Uterus (tissue), 4 donors: ENCODE results near the gene RGP1. TPM values are rescaled to one million over a fixed set of nuclear protein-coding genes. Genes with fewer than 3 reads are reported as not detected.

Source experiments
- DNase-seq, 2 donors: peaks; one replicate each; pipeline ENCODE4 v3.0.0-alpha.2; 2019 to 2020
- H3K27ac ChIP-seq, 2 donors: fragments of 200-600 bp; sonication (generic); 1 replicate in 1 of 2; 2 replicates in 1 of 2; pipeline ENCODE4 v1.5.1; 2016 to 2018
- H3K27me3 ChIP-seq, 2 donors: fragments of 200-600 bp; sonication (generic); one replicate each; pipeline ENCODE4 v1.5.1; 2018 to 2019; ENCODE audit warnings: control low read depth in 1 of 2
- H3K36me3 ChIP-seq, 2 donors: fragments of 200-600 bp; sonication (generic); one replicate each; pipeline ENCODE4 v1.5.1; 2019; ENCODE audit warnings: control low read depth in 1 of 2
- H3K4me1 ChIP-seq, 2 donors: fragments of 200-600 bp; sonication (generic); one replicate each; pipeline ENCODE4 v1.5.1; 2018 to 2019; ENCODE audit warnings: control low read depth in 1 of 2
- H3K4me3 ChIP-seq, 2 donors: fragments of 200-600 bp; sonication (generic); 1 replicate in 1 of 2; 2 replicates in 1 of 2; pipeline ENCODE4 v1.5.1; 2018 to 2019; ENCODE audit warnings: mild to moderate bottlenecking in 1 of 2
- H3K9me3 ChIP-seq, 2 donors: fragments of 200-600 bp; sonication (generic); one replicate each; pipeline ENCODE4 v1.5.1; 2019; ENCODE audit warnings: control low read depth in 1 of 2
- POLR2A ChIP-seq, 2 donors: fragments of 450-650 bp; IDR thresholded peaks; one replicate each; pipeline ENCODE4 v1.6.1; 2016; ENCODE audit warnings: antibody characterized with exemption in 2 of 2, mild to moderate bottlenecking in 1 of 2, moderate library complexity in 1 of 2
- intact Hi-C: fragments of 100-400 bp; cut with DNase I; formaldehyde crosslinking; loops from one replicate; pipeline ENCODE4 v1.15.1; 2023; ENCODE audit warnings: low total_unique reads
- microRNA-seq: library from miRNA; unstranded; fragments of <30 nt; microRNA quantifications from one replicate; pipeline ENCODE4, GENCODE V29; 2016; ENCODE audit warnings: borderline microRNAs expressed, borderline replicate concordance
- small RNA-seq: library from RNA; depleted of rRNA; stranded (forward); fragments of <200 nt; gene quantifications from one replicate; pipeline ENCODE3, GENCODE V24; 2016
- total RNA-seq, 4 donors: library from RNA; depleted of rRNA in 3 of 4; stranded (reverse); fragments of >200 nt in 3 of 4; gene quantifications; one replicate each; pipeline versions ENCODE4 v1.1.0 to v1.2.4, GENCODE V29; 2014 to 2023
- TF ChIP-seq, protein P1 (sequence below), 4 experiments: fragments of 200-600 bp in 2 of 4; fragments of 450-650 bp in 2 of 4; sonication (generic) in 2 of 4; IDR thresholded peaks; one replicate each; pipeline ENCODE4 v1.5.1; 2016 to 2019; ENCODE audit warnings: antibody characterized with exemption in 4 of 4, mild to moderate bottlenecking in 2 of 4, moderate library complexity in 1 of 4
- donor health status: DM: yes; HTN: yes; CAD: no.

Gene RGP1
- total RNA-seq, 4 donors from 2014 or later, result 2.0 to 38.1 (median 10.3) TPM

- H3K36me3 ChIP-seq, result no peaks in the 10 kb centered on the region
Observed at GRCh38 chr9:35800530-35800929, 51.4 kb downstream of the RGP1 start.

DNA sequence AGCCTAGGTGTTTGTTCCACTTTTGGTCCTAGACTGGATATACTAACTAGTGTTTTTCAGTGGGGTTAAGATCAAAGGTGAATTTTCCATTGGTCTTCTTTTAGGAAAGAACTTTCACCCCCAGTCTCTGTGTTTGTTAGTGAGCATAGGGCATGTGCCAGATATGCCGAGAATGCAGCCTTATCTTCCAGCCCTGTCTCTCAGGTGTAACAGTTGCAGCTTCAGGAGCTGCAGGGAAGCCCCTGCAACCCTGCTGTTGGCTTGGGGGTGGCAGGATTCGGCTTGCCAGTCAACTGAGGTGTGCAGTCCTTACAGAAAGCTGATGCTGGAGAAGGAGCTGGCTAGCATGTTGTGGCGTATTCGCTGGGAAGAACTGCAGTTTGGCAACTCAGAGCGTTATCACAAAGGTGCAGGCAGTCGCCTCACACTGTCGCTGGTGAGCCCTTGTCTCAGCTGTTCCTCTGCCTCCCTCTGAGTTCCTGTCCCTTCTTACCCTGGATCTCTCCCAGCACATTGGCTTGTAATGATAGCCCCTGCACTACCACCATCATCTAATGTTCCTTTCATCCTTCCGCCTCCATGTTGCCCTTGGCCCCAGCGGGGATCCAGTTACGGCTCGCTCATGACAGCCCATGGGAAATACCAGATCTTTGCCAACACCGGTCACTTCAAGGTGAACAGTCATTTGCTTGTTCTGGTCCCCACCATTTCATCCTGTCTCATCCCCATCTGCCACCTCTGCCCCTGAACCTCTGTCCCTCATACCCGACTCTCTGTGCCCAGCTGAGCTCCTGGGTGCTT, 52.4 kb downstream of the RGP1 start:
- no peaks in the 10 kb centered on the region for H3K27me3 ChIP-seq
- no peaks in the 10 kb centered on the region for H3K36me3 ChIP-seq
- H3K4me3 ChIP-seq, result no peak overlapping the region
- no peaks in the 10 kb centered on the region for H3K4me1 ChIP-seq
- DNase-seq, result no peak
- TF ChIP-seq POLR2A (IDR thresholded peaks at IDR 0.05), result no peak
- TF ChIP-seq, protein P1, sequence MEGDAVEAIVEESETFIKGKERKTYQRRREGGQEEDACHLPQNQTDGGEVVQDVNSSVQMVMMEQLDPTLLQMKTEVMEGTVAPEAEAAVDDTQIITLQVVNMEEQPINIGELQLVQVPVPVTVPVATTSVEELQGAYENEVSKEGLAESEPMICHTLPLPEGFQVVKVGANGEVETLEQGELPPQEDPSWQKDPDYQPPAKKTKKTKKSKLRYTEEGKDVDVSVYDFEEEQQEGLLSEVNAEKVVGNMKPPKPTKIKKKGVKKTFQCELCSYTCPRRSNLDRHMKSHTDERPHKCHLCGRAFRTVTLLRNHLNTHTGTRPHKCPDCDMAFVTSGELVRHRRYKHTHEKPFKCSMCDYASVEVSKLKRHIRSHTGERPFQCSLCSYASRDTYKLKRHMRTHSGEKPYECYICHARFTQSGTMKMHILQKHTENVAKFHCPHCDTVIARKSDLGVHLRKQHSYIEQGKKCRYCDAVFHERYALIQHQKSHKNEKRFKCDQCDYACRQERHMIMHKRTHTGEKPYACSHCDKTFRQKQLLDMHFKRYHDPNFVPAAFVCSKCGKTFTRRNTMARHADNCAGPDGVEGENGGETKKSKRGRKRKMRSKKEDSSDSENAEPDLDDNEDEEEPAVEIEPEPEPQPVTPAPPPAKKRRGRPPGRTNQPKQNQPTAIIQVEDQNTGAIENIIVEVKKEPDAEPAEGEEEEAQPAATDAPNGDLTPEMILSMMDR (IDR thresholded peaks at IDR 0.05), result no peak
- H3K27ac ChIP-seq, result no peak overlapping the region
- no peaks in the 10 kb centered on the region for H3K9me3 ChIP-seq
- intact Hi-C loops, result no loop called here

More at GRCh38 chr9:35800530-35800929, 51.4 kb downstream of the RGP1 start:
- H3K4me3 ChIP-seq, result no peak overlapping the region
- H3K27ac ChIP-seq, result no peak overlapping the region
- no peaks in the 10 kb centered on the region for H3K27me3 ChIP-seq
- intact Hi-C loops, result no loop called here
- DNase-seq, result no peak
- H3K4me1 ChIP-seq, result no peaks in the 10 kb centered on the region
- H3K9me3 ChIP-seq, result no peaks in the 10 kb centered on the region
- no peak for TF ChIP-seq POLR2A (IDR thresholded peaks at IDR 0.05)
- TF ChIP-seq, protein P1 (IDR thresholded peaks at IDR 0.05), result no peak

- intact Hi-C loops, result no loop called here
- no peak overlapping the region for H3K4me3 ChIP-seq
- DNase-seq, result no peak
- H3K9me3 ChIP-seq, result no peaks in the 10 kb centered on the region
- no peaks in the 10 kb centered on the region for H3K27me3 ChIP-seq
- TF ChIP-seq POLR2A (IDR thresholded peaks at IDR 0.05), result no peak
- TF ChIP-seq, protein P1 (IDR thresholded peaks at IDR 0.05), result no peak
- H3K27ac ChIP-seq, result no peak overlapping the region
- H3K4me1 ChIP-seq, result no peaks in the 10 kb centered on the region
- no peaks in the 10 kb centered on the region for H3K36me3 ChIP-seq
Observed at GRCh38 chr9:35806101-35806500, 57.0 kb downstream of the RGP1 start.

Small RNA genes within 50 kb of the gene (microRNA-seq; reads per million reads assigned to microRNA genes)
- gene MIR6852 (not detected), gene MIR6853 (not detected)

Small RNA genes within 50 kb of the gene (small RNA-seq; reads per million reads assigned to genes)
- gene MIR6853, result not detected

Other genes with a start within 250 kb of the RGP1 start
- gene TESK1, start 144.0 kb upstream of the RGP1 start, total RNA-seq, result 10 to 100 TPM in 3 of 4 donors, 1 to 10 TPM in 1; 2.0 to 59.7 (median 15.5) TPM
- 1 to 10 TPM in 2 of 4 donors, not detected in 2; 2.8 to 3.0 TPM for gene CD72, start 130.9 kb upstream of the RGP1 start, total RNA-seq
- under 1 TPM in 2 of 4 donors, not detected in 2; 0.21 to 0.51 TPM for gene SIT1, start 98.4 kb upstream of the RGP1 start, total RNA-seq
- gene RMRP, start 91.3 kb upstream of the RGP1 start, total RNA-seq, result over 10,000 TPM in 2 of 4 donors, 1,000 to 10,000 TPM in 2; 2,632 to 57,722 (median 9,015) TPM
- 100 to 1,000 TPM in 1 of 4 donors, 10 to 100 TPM in 2, 1 to 10 TPM in 1; 9.0 to 120 (median 32.1) TPM for gene CCDC107, start 91.0 kb upstream of the RGP1 start, total RNA-seq
- 1 to 10 TPM in 3 of 4 donors, not detected in 1; 1.5 to 3.6 (median 2.4) TPM for gene ARHGEF39, start 84.1 kb upstream of the RGP1 start, total RNA-seq
- under 1 TPM in 1 of 4 donors, not detected in 3; 0.14 TPM for gene CA9, start 75.4 kb upstream of the RGP1 start, total RNA-seq
- 1,000 to 10,000 TPM in 2 of 4 donors, 100 to 1,000 TPM in 2; 491 to 2,682 (median 829) TPM for gene TPM2, start 59.4 kb upstream of the RGP1 start, total RNA-seq
- gene TLN1, start 17.1 kb upstream of the RGP1 start, total RNA-seq, result 100 to 1,000 TPM; 202 to 540 (median 281) TPM
- gene CREB3, start 16.6 kb upstream of the RGP1 start, total RNA-seq, result 100 to 1,000 TPM in 1 of 4 donors, 10 to 100 TPM in 3; 30.5 to 105 (median 47.2) TPM
- 100 to 1,000 TPM in 1 of 4 donors, 10 to 100 TPM in 3; 26.9 to 104 (median 42.1) TPM for gene GBA2, start 59 bp upstream of the RGP1 start, total RNA-seq
- not detected for gene MSMP, start 5.0 kb downstream of the RGP1 start, total RNA-seq
- gene NPR2, start 42.3 kb downstream of the RGP1 start, total RNA-seq, result 10 to 100 TPM in 3 of 4 donors, 1 to 10 TPM in 1; 3.8 to 70.4 (median 31.7) TPM
- gene SPAG8, start 63.0 kb downstream of the RGP1 start, total RNA-seq, result 1 to 10 TPM in 2 of 4 donors, under 1 TPM in 1, not detected in 1; 0.26 to 6.0 (median 4.0) TPM
- gene HINT2, start 65.8 kb downstream of the RGP1 start, total RNA-seq, result 10 to 100 TPM in 3 of 4 donors, not detected in 1; 11.3 to 38.2 (median 31.5) TPM
- not detected for gene FAM221B, start 79.4 kb downstream of the RGP1 start, total RNA-seq
- gene TMEM8B, start 79.9 kb downstream of the RGP1 start, total RNA-seq, result 10 to 100 TPM in 3 of 4 donors, 1 to 10 TPM in 1; 6.7 to 43.3 (median 14.6) TPM
- not detected for gene OR13J1, start 121.1 kb downstream of the RGP1 start, total RNA-seq
- 10 to 100 TPM in 1 of 4 donors, 1 to 10 TPM in 1, under 1 TPM in 1, not detected in 1; 0.59 to 10.1 (median 1.4) TPM for gene HRCT1, start 156.9 kb downstream of the RGP1 start, total RNA-seq
- 10 to 100 TPM in 1 of 4 donors, 1 to 10 TPM in 1, under 1 TPM in 2; 0.29 to 11.7 (median 2.3) TPM for gene SPAAR, start 160.2 kb downstream of the RGP1 start, total RNA-seq
- not detected for gene OR2S2, start 208.9 kb downstream of the RGP1 start, total RNA-seq